IMR-90 (cell line): Measurements from ENCODE around the gene DPY19L1. TPM values are rescaled to one million over a fixed set of nuclear protein-coding genes. Genes with fewer than 3 reads are reported as not detected.
"Not testable (repeated sequence)": the region's sequence is repeated elsewhere in the genome, so short reads cannot be mapped to it uniquely, and the experiment has no call there.

Experiments
- ATAC-seq: fragments of 200-7000 bp; cut with Tn5 transposase; 2 replicates; pipeline ENCODE4 v1.9.1; 2020; ENCODE audit warnings: low read depth, mild to moderate bottlenecking, moderate library complexity
- BruUV-seq: library from RNA; stranded (reverse); fragments of 400-500 nt; replicated peaks from 2 replicates; lab custom pipeline; 2021; lab: Mats Ljungman, UMichigan
- CTCF ChIA-PET: fragments of 300-600 bp; formaldehyde crosslinking; extraction: SDS; loops from one replicate; lab custom pipeline; 2021; ENCODE audit warnings: antibody characterized with exemption; lab: Yijun Ruan, JAX
- POLR2A ChIA-PET: fragments of 300-600 bp; sonication (Branson Sonifier 250); formaldehyde crosslinking; loops from one replicate; lab custom pipeline; 2022; ENCODE audit warnings: antibody characterized with exemption; ENCODE audit not compliant: unreplicated experiment; lab: Charles Lee
- DNase-seq: peaks from one replicate; pipeline ENCODE4 v3.0.0; 2013
- H2AFZ ChIP-seq: replicated peaks from 2 replicates; pipeline ENCODE3; 2013; ENCODE audit warnings: low read length, mild to moderate bottlenecking; ENCODE audit not compliant: poor library complexity
- H2AK5ac ChIP-seq: 2 replicates; pipeline ENCODE4 v1.6.1; 2013; ENCODE audit warnings: low read depth, low read length, inconsistent platforms
- H2AK9ac ChIP-seq: replicated peaks from 2 replicates; pipeline ENCODE3; 2013; ENCODE audit warnings: mild to moderate bottlenecking, low read depth, low read length, moderate library complexity; ENCODE audit not compliant: poor library complexity
- H2BK120ac ChIP-seq: 2 replicates; pipeline ENCODE4 v1.6.1; 2013; ENCODE audit warnings: low read depth, low read length, inconsistent platforms
- H2BK15ac ChIP-seq: 3 replicates; pipeline ENCODE4 v1.6.1; 2013; ENCODE audit warnings: low read depth, low read length, inconsistent platforms
- H2BK20ac ChIP-seq: 2 replicates; pipeline ENCODE4 v1.6.1; 2013; ENCODE audit warnings: low read depth, mild to moderate bottlenecking, inconsistent platforms, low read length, moderate library complexity
- H2BK5ac ChIP-seq: 2 replicates; pipeline ENCODE4 v1.6.1; 2013; ENCODE audit warnings: mild to moderate bottlenecking, low read depth, low read length, inconsistent platforms; ENCODE audit not compliant: poor library complexity, severe bottlenecking
- H3K14ac ChIP-seq: replicated peaks from 2 replicates; pipeline ENCODE4 v1.6.1; 2013; ENCODE audit warnings: low read depth, low read length, inconsistent platforms
- H3K18ac ChIP-seq: 2 replicates; pipeline ENCODE4 v1.6.1; 2013; ENCODE audit warnings: low read depth, low read length, control low read depth
- H3K23ac ChIP-seq: 2 replicates; pipeline ENCODE4 v1.6.1; 2013; ENCODE audit warnings: low read depth, low read length, inconsistent platforms
- H3K27ac ChIP-seq: 2 replicates; pipeline ENCODE4 v1.5.1; 2013; ENCODE audit warnings: mild to moderate bottlenecking, control low read depth, low read length; ENCODE audit not compliant: insufficient read depth
- H3K27me3 ChIP-seq: 2 replicates; pipeline ENCODE4 v1.6.1; 2013; ENCODE audit warnings: low read length; ENCODE audit not compliant: control insufficient read depth, insufficient read depth
- H3K36me3 ChIP-seq: 2 replicates; pipeline ENCODE4 v1.6.1; 2013; ENCODE audit warnings: low read length, mixed read lengths; ENCODE audit not compliant: control insufficient read depth, insufficient read depth
- H3K4ac ChIP-seq: 2 replicates; pipeline ENCODE4 v1.6.1; 2013; ENCODE audit warnings: low read depth, low read length, inconsistent platforms
- H3K4me1 ChIP-seq: 2 replicates; pipeline ENCODE4 v1.6.1; 2013; ENCODE audit warnings: low read length, mixed read lengths; ENCODE audit not compliant: control insufficient read depth, insufficient read depth
- H3K4me2 ChIP-seq: 2 replicates; pipeline ENCODE4 v1.6.1; 2013; ENCODE audit warnings: low read depth, mild to moderate bottlenecking, control low read depth, low read length, moderate library complexity
- H3K4me3 ChIP-seq: 2 replicates; pipeline ENCODE4 v1.5.1; 2013; ENCODE audit warnings: low read depth, mild to moderate bottlenecking, control low read depth, low read length, moderate library complexity; ENCODE audit not compliant: insufficient read depth
- H3K56ac ChIP-seq: 2 replicates; pipeline ENCODE4 v1.6.1; 2013; ENCODE audit warnings: low read length, inconsistent platforms; ENCODE audit not compliant: insufficient read depth; ENCODE audit errors: extremely low read depth
- H3K79me1 ChIP-seq, 2 experiments: 2 replicates each; pipeline ENCODE4 v1.6.1; 2013; ENCODE audit warnings: low read length in 2 of 2, inconsistent platforms in 1 of 2, low read depth in 1 of 2
- H3K9ac ChIP-seq: 2 replicates; pipeline ENCODE4 v1.6.1; 2013; ENCODE audit warnings: low read depth, low read length, control low read depth
- H3K9me1 ChIP-seq: 2 replicates; pipeline ENCODE4 v1.6.1; 2013; ENCODE audit warnings: low read length, inconsistent platforms; ENCODE audit not compliant: insufficient read depth
- H3K9me3 ChIP-seq: 2 replicates; pipeline ENCODE4 v1.6.1; 2013; ENCODE audit warnings: low read length; ENCODE audit not compliant: control insufficient read depth, insufficient read depth
- H4K20me1 ChIP-seq: 2 replicates; pipeline ENCODE4 v1.6.1; 2013; ENCODE audit warnings: low read length, inconsistent platforms; ENCODE audit not compliant: insufficient read depth
- H4K5ac ChIP-seq: 2 replicates; pipeline ENCODE4 v1.6.1; 2013; ENCODE audit warnings: mild to moderate bottlenecking, low read depth, low read length, control low read depth
- H4K8ac ChIP-seq, 2 experiments: 2 replicates each; pipeline ENCODE4 v1.6.1; 2013; ENCODE audit warnings: low read depth in 2 of 2, low read length in 2 of 2, control low read depth in 1 of 2, inconsistent platforms in 1 of 2
- H4K91ac ChIP-seq: 2 replicates; pipeline ENCODE4 v1.6.1; 2013; ENCODE audit warnings: low read depth, low read length, inconsistent platforms; ENCODE audit not compliant: insufficient read depth
- FOS ChIP-seq: fragments of 150-350 bp; IDR thresholded peaks from 2 replicates; pipeline ENCODE4 v1.6.1; 2016; ENCODE audit warnings: low read depth, low read length
- NFE2L2 ChIP-seq: fragments of 150-350 bp; IDR thresholded peaks from 2 replicates; pipeline ENCODE4 v1.6.1; 2016; ENCODE audit warnings: low read depth, mild to moderate bottlenecking, low read length
- RAD21 ChIP-seq: IDR thresholded peaks from 2 replicates; pipeline ENCODE4 v1.6.1; 2012; ENCODE audit warnings: low read length, improper control_type of control experiment
- RFX5 ChIP-seq: IDR thresholded peaks from 2 replicates; pipeline ENCODE4 v1.8.0; 2012; ENCODE audit warnings: low read depth, mild to moderate bottlenecking, low read length, moderate library complexity
- USF2 ChIP-seq: fragments of 150-350 bp; IDR thresholded peaks from 2 replicates; pipeline ENCODE4 v1.6.1; 2017; ENCODE audit warnings: mild to moderate bottlenecking, antibody characterized with exemption, low read length, low read depth
- WGBS, 2 experiments: methylation state at CpG; one replicate each; pipeline versions ENCODE4 v1.1.5 to v1.1.7; 2013; ENCODE audit warnings: missing lambda C conversion rate in 2 of 2; ENCODE audit not compliant: insufficient read length in 1 of 2; ENCODE audit errors: extremely low coverage in 2 of 2; 5-methylcytosine and 5-hydroxymethylcytosine counted together
- dilution Hi-C: fragments of 300-500 bp; cut with HindIII; formaldehyde crosslinking; loops from one replicate; pipeline ENCODE4 v1.14.3; 2018; ENCODE audit warnings: low sequenced_read_pairs; ENCODE audit not compliant: unreplicated experiment
- in situ Hi-C: fragments of 300-500 bp; cut with MboI; formaldehyde crosslinking; loops from 3 replicates; pipeline ENCODE4 v1.14.3; 2019; ENCODE audit warnings: low sequenced_read_pairs, inconsistent platforms, mixed read lengths
- intact Hi-C: fragments of 100-400 bp; cut with micrococcal nuclease; formaldehyde crosslinking; loops from 2 replicates; pipeline ENCODE4 v1.10.0; 2022
- polyA plus RNA-seq, 3 experiments: library from polyadenylated mRNA; depleted of rRNA; stranded (reverse); fragments of >200 nt; gene quantifications; 2 replicates each; pipeline ENCODE4 v1.2.3, GENCODE V29; 2012; ENCODE audit warnings: low replicate concordance in 1 of 3
- total RNA-seq: library from RNA; depleted of rRNA; stranded (reverse); fragments of >200 nt; gene quantifications from 2 replicates; pipeline ENCODE4 v1.2.3, GENCODE V29; 2012

DPY19L1 gene
- total and polyA plus RNA-seq, 2 of the 4 experiments (the other 2 are of a cell fraction) = 12.1 to 12.2 TPM

- Histone ChIP-seq H3K27ac (peak overlapping the region; percentile 67), H3K27me3 (no peaks in the 10 kb centered on the region), H3K9me3 (no peaks in the 10 kb centered on the region), H2BK120ac (peak overlapping the region; percentile 48), H3K56ac (peak overlapping the region; percentile 42; the same call in 1 of the 2 replicates), H4K20me1 (peaks cover 9% of the 10 kb centered on the region; the same call in 1 of the 2 replicates), H2AK5ac (peak overlapping the region; percentile 46; the same call in 1 of the 2 replicates), H2BK15ac (peak overlapping the region; percentile 71; the same call in 1 of the 3 replicates), H2BK5ac (peak overlapping the region; percentile 63), H3K4me3 (no peak overlapping the region), H3K14ac (peak overlapping the region; percentile 2; the same call in 1 of the 2 replicates), H3K4me1 (peaks cover 10% of the 10 kb centered on the region), H3K9me1 (no peaks in the 10 kb centered on the region; the same call in 1 of the 2 replicates), H4K91ac (peak overlapping the region; percentile 13), H4K8ac (peak overlapping the region in 1 of 2 experiments; percentile 42; a peak in 2 of 4 replicates), H3K18ac (peak overlapping the region; percentile 10), H2BK20ac (peak overlapping the region; percentile 55), H4K5ac (no peak overlapping the region), H3K4me2 (peak overlapping the region; percentile 35; the same call in 1 of the 2 replicates), H3K23ac (0 out of 2 replicates have a peak overlapping the region, but pooled peaks have one; percentile 7), H3K36me3 (no peaks in the 10 kb centered on the region), H3K79me1 (peaks cover 0 to 3% of the 10 kb centered on the region in 2 experiments; a peak in 1 of 4 replicates), H3K4ac (peak overlapping the region; percentile 67), H2AFZ (peak overlapping the region; percentile 51), H3K9ac (no peak overlapping the region), H2AK9ac (peak overlapping the region; percentile 28)
- POLR2A ChIA-PET = no interaction called here
- TF ChIP-seq RAD21 (no peak), RFX5 (no peak), FOS (peak; percentile 58), NFE2L2 (peak; percentile 74), USF2 (no peak)
- DNase-seq = peak; percentile 90
- intact Hi-C loops = loop anchor here (10.0 kb wide), 1 partner anchor 59 kb away; no protein-coding TSS in a partner anchor
- WGBS, 2 experiments = no CpG with 5 or more reads among the region's 7 CpGs
- no TSS peak for BruUV-seq
- dilution Hi-C loops = no loop called here
- peak; percentile 78 for ATAC-seq
- in situ Hi-C loops = no loop called here
- CTCF ChIA-PET = no interaction called here
These were observed 33.5 kb downstream of the DPY19L1 start for GRCh38 chr7:35003679-35004303.

GRCh38 chr7:35003177-35003650 is 34.1 kb downstream of the DPY19L1 start:
- H2AFZ ChIP-seq, H3K18ac ChIP-seq, dilution Hi-C loops, H3K14ac ChIP-seq, H3K9me1 ChIP-seq, H4K5ac ChIP-seq, H3K79me1 ChIP-seq, H3K9ac ChIP-seq, H3K36me3 ChIP-seq, H3K9me3 ChIP-seq, BruUV-seq, POLR2A ChIA-PET, H2AK9ac ChIP-seq, H2AK5ac ChIP-seq, CTCF ChIA-PET, H3K4me3 ChIP-seq, H4K20me1 ChIP-seq, in situ Hi-C loops, H2BK20ac ChIP-seq, H3K27me3 ChIP-seq, H3K23ac ChIP-seq: not testable (repeated sequence)
- 0 out of 2 replicates have a peak overlapping the region, but pooled peaks have one; percentile 13 for H4K91ac ChIP-seq
- H2BK120ac ChIP-seq = 0 out of 2 replicates have a peak overlapping the region, but pooled peaks have one; percentile 48
- intact Hi-C loops = loop anchor here (10.0 kb wide), 1 partner anchor 58 kb away; no protein-coding TSS in a partner anchor
- H4K8ac ChIP-seq = peak overlapping the region in 1 of 2 experiments; percentile 32; a peak in 2 of 4 replicates
- peak overlapping the region; percentile 63 for H2BK5ac ChIP-seq
- H3K56ac ChIP-seq = peak overlapping the region; percentile 42; the same call in 1 of the 2 replicates
- peak; percentile 60 for DNase-seq
- peaks cover 10% of the 10 kb centered on the region for H3K4me1 ChIP-seq
- peak overlapping the region; percentile 5; the same call in 1 of the 2 replicates for H3K4me2 ChIP-seq
- H3K27ac ChIP-seq = peak overlapping the region; percentile 67
- ATAC-seq = peak; percentile 80
- no CpG with 5 or more reads among the region's 1 CpG for WGBS, 2 experiments
- peak overlapping the region; percentile 71; the same call in 1 of the 3 replicates for H2BK15ac ChIP-seq
- peak overlapping the region; percentile 31 for H3K4ac ChIP-seq
